Activated naive CD8-positive, alpha-beta T cell (primary cell): Measurements from ENCODE around the gene SELPLG.

ENCODE experiments used
- H3K27ac Mint-ChIP-seq: one replicate; pipeline ENCODE4 v1.8.0; 2021; ENCODE audit warnings: mixed read lengths
- H3K27me3 Mint-ChIP-seq: one replicate; pipeline ENCODE4 v1.8.0; 2021; ENCODE audit warnings: mixed read lengths
- H3K36me3 Mint-ChIP-seq: one replicate; pipeline ENCODE4 v1.8.0; 2021; ENCODE audit warnings: mixed read lengths
- H3K4me1 Mint-ChIP-seq: one replicate; pipeline ENCODE4 v1.8.0; 2021; ENCODE audit warnings: low read depth, mixed read lengths
- H3K4me3 Mint-ChIP-seq: one replicate; pipeline ENCODE4 v1.8.0; 2021; ENCODE audit warnings: mild to moderate bottlenecking, mixed read lengths
- H3K9me3 Mint-ChIP-seq: one replicate; pipeline ENCODE4 v1.8.0; 2021; ENCODE audit warnings: low read depth, mixed read lengths

The SELPLG gene, protein sequence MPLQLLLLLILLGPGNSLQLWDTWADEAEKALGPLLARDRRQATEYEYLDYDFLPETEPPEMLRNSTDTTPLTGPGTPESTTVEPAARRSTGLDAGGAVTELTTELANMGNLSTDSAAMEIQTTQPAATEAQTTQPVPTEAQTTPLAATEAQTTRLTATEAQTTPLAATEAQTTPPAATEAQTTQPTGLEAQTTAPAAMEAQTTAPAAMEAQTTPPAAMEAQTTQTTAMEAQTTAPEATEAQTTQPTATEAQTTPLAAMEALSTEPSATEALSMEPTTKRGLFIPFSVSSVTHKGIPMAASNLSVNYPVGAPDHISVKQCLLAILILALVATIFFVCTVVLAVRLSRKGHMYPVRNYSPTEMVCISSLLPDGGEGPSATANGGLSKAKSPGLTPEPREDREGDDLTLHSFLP

DNA sequence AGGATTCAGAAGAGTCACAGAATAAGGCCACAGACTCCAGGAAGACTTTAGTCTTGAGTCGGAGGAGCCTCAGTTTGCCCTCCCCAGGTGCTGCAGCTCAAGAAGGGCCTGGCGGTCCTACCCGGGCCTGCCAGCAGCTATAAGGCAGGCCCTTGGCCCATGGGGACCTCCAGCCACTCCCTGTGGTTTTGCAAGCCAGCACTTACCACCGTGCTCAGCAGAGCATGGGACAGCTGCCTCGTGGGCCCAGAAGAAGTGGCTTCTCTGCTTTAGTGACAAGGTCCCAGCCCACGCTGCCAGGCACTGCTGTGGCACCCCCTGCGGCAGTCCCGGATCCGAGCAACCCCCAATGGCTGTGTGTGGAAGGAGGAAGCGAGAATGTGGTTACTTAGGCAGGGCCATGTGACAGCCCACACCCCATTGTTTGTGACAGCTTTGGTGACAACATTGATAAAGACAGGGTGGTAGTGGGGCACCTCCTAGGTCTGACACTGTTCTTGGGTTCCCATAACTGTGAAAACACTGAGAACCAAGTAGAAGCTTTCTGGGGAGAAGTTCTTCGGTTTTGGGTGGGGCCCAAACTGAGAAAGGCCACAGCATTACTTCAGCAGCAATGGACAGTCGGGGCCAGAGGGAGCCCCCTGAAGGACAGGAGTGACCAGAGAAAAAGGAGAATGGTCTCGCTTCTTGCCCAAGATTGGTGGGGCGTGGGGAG, at the start of gene SELPLG:
Gene SELPLG (minus strand): TSS at position 361 of the 715 bp plus-strand sequence. CDS start 9,587 bp downstream, outside the sequence.
- Mint-ChIP-seq H3K4me1 (peaks cover 80% of the 10 kb centered on the region), H3K4me3 (peak within 1 kb of the TSS; percentile 96), H3K27ac (peak within 1 kb of the TSS; percentile 99), H3K9me3 (no peaks in the 10 kb centered on the region), H3K36me3 (peaks cover 2% of the 10 kb centered on the region), H3K27me3 (no peaks in the 10 kb centered on the region)

DNA sequence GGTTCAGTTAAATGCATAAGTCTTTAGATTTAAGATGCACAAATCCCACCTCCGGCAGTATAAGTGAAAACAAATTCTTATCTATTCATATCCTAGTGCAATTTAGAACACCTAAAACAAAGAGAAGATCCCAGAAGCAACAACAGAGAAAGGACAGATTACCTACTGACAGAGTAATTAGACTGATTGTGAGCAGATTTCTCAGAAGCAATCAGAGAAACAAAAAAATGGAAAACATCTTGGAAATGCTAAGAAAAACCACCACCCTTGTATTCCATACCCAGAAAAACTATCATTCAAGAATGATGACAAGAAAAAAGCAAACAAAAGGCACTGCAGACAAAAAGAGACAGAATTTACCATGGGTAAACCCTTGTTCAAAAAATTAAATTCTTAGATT, 47.6 kb upstream of the SELPLG start:
- H3K9me3 Mint-ChIP-seq: no peaks in the 10 kb centered on the region
- no peaks in the 10 kb centered on the region for H3K36me3 Mint-ChIP-seq
- H3K4me1 Mint-ChIP-seq: no peaks in the 10 kb centered on the region
- H3K27ac Mint-ChIP-seq: no peak overlapping the region
- H3K4me3 Mint-ChIP-seq: no peak overlapping the region
- no peaks in the 10 kb centered on the region for H3K27me3 Mint-ChIP-seq

- Mint-ChIP-seq H3K27ac (no peak overlapping the region), H3K36me3 (peaks cover 9% of the 10 kb centered on the region), H3K4me1 (peaks cover 3% of the 10 kb centered on the region), H3K9me3 (no peaks in the 10 kb centered on the region), H3K27me3 (no peaks in the 10 kb centered on the region), H3K4me3 (no peak overlapping the region)
These were observed 45.5 kb upstream of the SELPLG start for GRCh38 chr12:108679106-108679681.

- Mint-ChIP-seq H3K4me3 (no peak overlapping the region), H3K27ac (no peak overlapping the region), H3K9me3 (no peaks in the 10 kb centered on the region), H3K27me3 (no peaks in the 10 kb centered on the region), H3K36me3 (peaks cover 9% of the 10 kb centered on the region), H3K4me1 (peaks cover 3% of the 10 kb centered on the region)
These were observed 44.5 kb upstream of the SELPLG start for GRCh38 chr12:108678104-108678730.

DNA sequence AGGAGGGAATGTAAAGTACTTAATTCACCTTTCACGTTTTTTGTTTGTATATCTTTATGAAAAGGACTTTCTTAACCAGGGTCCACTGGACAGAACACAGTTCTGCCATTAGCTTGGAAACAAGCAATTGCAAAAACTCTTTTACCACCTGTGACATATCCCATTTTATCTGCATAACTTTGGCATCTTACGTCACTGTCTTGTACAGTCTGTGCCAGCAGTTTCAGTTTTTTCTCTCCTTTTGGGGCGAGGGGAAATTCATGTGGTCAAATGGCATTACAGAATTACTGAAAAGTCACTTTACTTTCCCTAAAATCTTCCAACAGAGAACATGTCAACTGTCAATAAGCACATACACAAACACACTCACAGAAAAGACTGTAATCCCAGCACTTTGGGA, 43.7 kb upstream of the SELPLG start:
- Mint-ChIP-seq H3K9me3 (no peaks in the 10 kb centered on the region), H3K27ac (no peak overlapping the region), H3K27me3 (no peaks in the 10 kb centered on the region), H3K4me3 (no peak overlapping the region), H3K4me1 (peaks cover 3% of the 10 kb centered on the region), H3K36me3 (peaks cover 9% of the 10 kb centered on the region)

GRCh38 chr12:108676707-108677106, 43.0 kb upstream of the SELPLG start:
- Mint-ChIP-seq H3K36me3 (peaks cover 11% of the 10 kb centered on the region), H3K4me3 (no peak overlapping the region), H3K27ac (no peak overlapping the region), H3K27me3 (no peaks in the 10 kb centered on the region), H3K9me3 (no peaks in the 10 kb centered on the region), H3K4me1 (peaks cover 3% of the 10 kb centered on the region)

DNA sequence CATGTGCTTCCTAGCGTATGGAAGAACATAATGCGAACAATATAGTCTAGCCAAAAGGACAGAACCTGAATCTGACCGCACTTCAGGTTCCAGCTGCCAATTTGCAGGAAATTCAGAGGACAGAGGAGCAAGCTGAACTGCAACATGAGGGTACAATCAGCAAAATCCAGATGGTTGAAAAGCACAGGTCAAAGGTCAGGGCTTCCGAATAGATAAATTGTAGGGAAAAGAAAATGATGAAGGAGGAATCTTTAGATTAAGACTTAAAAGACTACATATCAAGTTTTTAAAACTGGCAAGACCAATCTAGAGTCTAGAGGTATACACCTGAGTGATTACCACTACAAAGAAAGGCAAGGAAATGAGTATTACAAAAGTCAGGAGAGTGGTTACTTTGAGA, 42.1 kb upstream of the SELPLG start:
- Mint-ChIP-seq H3K27me3 (no peaks in the 10 kb centered on the region), H3K27ac (no peak overlapping the region), H3K4me1 (peaks cover 3% of the 10 kb centered on the region), H3K36me3 (peaks cover 11% of the 10 kb centered on the region), H3K4me3 (no peak overlapping the region), H3K9me3 (no peaks in the 10 kb centered on the region)

DNA sequence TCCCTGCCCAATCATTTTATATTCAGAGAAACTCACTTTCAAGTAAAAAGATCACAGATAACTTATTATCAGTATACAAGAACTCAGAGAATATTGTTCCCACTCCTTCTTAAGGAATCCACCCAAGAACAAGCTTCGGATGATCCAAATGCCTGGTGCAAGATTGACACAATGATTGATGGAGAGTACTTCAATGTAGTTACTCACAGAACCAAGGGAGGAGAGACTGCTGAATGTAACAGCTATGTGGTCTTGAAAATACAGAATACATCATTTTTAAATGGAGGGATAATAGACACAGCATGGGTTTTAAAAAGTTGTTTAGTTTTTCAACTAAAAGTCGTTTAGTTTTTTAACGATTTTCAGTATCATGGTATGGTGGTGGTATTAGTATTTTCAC, 38.4 kb upstream of the SELPLG start:
- Mint-ChIP-seq H3K27me3 (no peaks in the 10 kb centered on the region), H3K27ac (no peak overlapping the region), H3K4me3 (no peak overlapping the region), H3K9me3 (no peaks in the 10 kb centered on the region), H3K36me3 (peaks cover 11% of the 10 kb centered on the region), H3K4me1 (peaks cover 3% of the 10 kb centered on the region)

DNA sequence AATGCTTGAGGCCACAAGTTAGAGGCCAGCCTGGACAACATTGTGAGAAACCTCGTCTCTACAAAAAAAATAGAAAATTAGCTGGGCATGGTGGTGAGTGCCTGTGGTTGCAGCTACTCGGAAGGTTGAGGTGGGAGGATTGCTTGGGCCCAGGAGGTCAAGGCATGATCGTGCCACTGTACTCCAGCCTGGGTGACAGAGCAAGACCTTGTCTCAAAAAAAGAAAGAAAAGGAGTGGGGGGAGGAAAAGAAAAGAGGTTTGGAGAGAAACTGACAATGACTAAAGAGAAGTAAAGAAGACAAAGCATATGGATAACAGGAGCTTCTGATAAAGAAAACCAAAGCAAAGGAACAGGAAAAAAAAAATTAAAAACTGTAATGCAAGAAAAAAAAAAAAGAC, 37.4 kb upstream of the SELPLG start:
- H3K27ac Mint-ChIP-seq: no peak overlapping the region
- H3K36me3 Mint-ChIP-seq: peaks cover 11% of the 10 kb centered on the region
- no peaks in the 10 kb centered on the region for H3K9me3 Mint-ChIP-seq
- no peak overlapping the region for H3K4me3 Mint-ChIP-seq
- no peaks in the 10 kb centered on the region for H3K27me3 Mint-ChIP-seq
- H3K4me1 Mint-ChIP-seq: peaks cover 3% of the 10 kb centered on the region

DNA sequence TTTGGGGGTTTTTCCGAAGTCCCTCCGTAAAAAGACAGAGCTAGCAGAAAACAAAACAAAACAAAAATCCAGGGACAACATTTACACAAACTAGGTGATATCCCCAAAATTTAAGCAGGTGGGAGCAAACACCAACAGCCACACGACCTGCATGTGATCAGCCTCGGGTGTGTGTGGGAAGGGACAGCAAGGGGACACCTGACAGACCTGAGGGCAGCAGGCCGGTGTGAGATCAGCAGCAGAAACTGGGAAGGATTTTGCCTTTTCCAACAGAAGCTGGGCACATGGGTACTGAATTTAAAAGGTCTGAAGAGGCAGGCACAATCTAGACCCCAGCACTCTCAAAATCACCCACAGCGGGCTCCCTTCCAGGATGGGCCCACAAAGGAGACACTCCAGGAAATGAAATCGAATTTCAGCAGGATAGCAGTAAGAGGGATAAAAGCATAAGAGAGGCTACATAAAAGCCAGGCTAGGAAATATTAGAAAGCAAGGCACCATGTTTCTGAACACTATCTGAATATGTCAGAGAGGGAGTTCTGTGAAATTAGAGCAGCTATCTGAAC, 36.5 kb upstream of the SELPLG start:
- Mint-ChIP-seq H3K4me3 (no peak overlapping the region), H3K27me3 (no peaks in the 10 kb centered on the region), H3K4me1 (peaks cover 3% of the 10 kb centered on the region), H3K27ac (no peak overlapping the region), H3K36me3 (peaks cover 6% of the 10 kb centered on the region), H3K9me3 (no peaks in the 10 kb centered on the region)

- Mint-ChIP-seq H3K4me1 (peaks cover 14% of the 10 kb centered on the region), H3K9me3 (no peaks in the 10 kb centered on the region), H3K4me3 (no peak overlapping the region), H3K27me3 (no peaks in the 10 kb centered on the region), H3K36me3 (peaks cover 2% of the 10 kb centered on the region), H3K27ac (no peak overlapping the region)
These were observed 34.8 kb upstream of the SELPLG start for GRCh38 chr12:108668542-108668941.

DNA sequence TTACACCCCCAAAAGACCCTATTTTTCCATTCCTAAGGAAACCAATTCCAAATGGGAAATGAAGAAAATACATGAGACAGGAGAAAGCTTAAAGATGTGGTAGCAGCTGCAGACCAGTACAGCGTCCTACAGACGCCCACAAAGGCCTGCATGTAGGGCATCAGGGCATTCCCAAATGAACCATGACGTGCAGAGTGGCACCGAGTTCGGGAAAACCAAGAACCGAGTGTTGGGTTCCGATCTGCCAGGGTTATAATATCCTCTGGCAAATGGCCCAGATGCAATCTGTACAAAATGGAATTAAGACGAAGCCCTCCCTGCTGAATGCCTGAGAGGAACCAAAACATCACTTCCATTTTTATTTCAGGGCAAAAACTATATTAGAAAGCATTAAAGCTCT, 34.4 kb upstream of the SELPLG start:
- no peaks in the 10 kb centered on the region for H3K27me3 Mint-ChIP-seq
- H3K4me3 Mint-ChIP-seq: no peak overlapping the region
- no peak overlapping the region for H3K27ac Mint-ChIP-seq
- no peaks in the 10 kb centered on the region for H3K9me3 Mint-ChIP-seq
- peaks cover 17% of the 10 kb centered on the region for H3K4me1 Mint-ChIP-seq
- peaks cover 2% of the 10 kb centered on the region for H3K36me3 Mint-ChIP-seq

DNA sequence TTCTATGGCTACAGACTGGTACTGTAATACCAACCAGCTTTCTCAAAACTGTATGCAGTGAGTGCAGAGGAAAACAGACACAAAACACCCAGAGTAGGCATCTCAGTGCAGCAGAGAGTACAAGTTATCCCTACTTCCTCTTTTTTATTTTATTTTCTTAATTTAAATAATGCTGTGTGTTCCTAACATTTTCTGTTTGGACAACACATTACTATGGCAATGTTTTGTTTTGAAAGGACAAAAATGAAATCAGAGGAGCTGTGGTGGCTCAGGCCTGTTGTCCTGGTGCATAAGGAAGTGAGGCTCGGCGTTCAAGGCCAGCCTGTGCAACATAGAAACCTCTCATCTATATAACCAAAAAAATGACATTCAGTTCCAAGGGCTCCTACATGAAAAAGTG, 33.7 kb upstream of the SELPLG start:
- peaks cover 2% of the 10 kb centered on the region for H3K36me3 Mint-ChIP-seq
- no peak overlapping the region for H3K4me3 Mint-ChIP-seq
- H3K27ac Mint-ChIP-seq: no peak overlapping the region

GRCh38 chr12:108666401-108666881, 32.7 kb upstream of the SELPLG start:
- Mint-ChIP-seq H3K36me3 (no peaks in the 10 kb centered on the region), H3K27ac (no peak overlapping the region), H3K4me3 (no peak overlapping the region), H3K27me3 (no peaks in the 10 kb centered on the region), H3K4me1 (peaks cover 18% of the 10 kb centered on the region), H3K9me3 (no peaks in the 10 kb centered on the region)

More for the DNA sequence above, 33.7 kb upstream of the SELPLG start:
- H3K9me3 Mint-ChIP-seq: no peaks in the 10 kb centered on the region
- no peaks in the 10 kb centered on the region for H3K27me3 Mint-ChIP-seq
- peaks cover 18% of the 10 kb centered on the region for H3K4me1 Mint-ChIP-seq
